Spleen (tissue), 7 donors: Measurements from ENCODE around the gene OR10G7.

Experiments
- CTCF ChIP-seq, 11 experiments: fragments of 200-600 bp in 7 of 11; fragments of 450-650 bp in 4 of 11; sonication (generic) in 4 of 11; IDR thresholded peaks in 8 of 11; conservative IDR thresholded peaks in 3 of 11; 1 replicate in 7 of 11; 2 replicates in 4 of 11; pipeline versions ENCODE4 v1.4.0 to v1.8.0; 2016 to 2021; ENCODE audit warnings: antibody characterized with exemption in 11 of 11, inconsistent platforms in 4 of 11, mild to moderate bottlenecking in 1 of 11
- POLR2A ChIP-seq, 3 donors: fragments of 450-650 bp; IDR thresholded peaks; one replicate each; pipeline ENCODE4 v1.5.1; 2017; ENCODE audit warnings: antibody characterized with exemption in 3 of 3, mild to moderate bottlenecking in 1 of 3
- donor health status: DM: no; HTN: no; CAD: no; lungs with moderate emphysema.
- donor health status: DM: no; HTN: no; CAD: no.
- donor health status: DM: no; HTN: no; CAD: no.

GRCh38 chr11:124075841-124076651 is 34.9 kb upstream of the OR10G7 start:
- no peak for TF ChIP-seq CTCF (IDR thresholded peaks at IDR 0.05 in 8 of 11, conservative IDR thresholded peaks at IDR 0.05 in 3 of 11)
- TF ChIP-seq POLR2A (IDR thresholded peaks at IDR 0.05), result no peak
